Neural crest cell (in vitro differentiated cells): Measurements from ENCODE around the gene SLC16A2. TPM values are rescaled to one million over a fixed set of nuclear protein-coding genes. Genes with fewer than 3 reads are reported as not detected.
A peak's percentile ranks its signal among the peaks of the same experiment; 100 is the strongest.

Experiments
- DNase-seq: peaks from one replicate; pipeline ENCODE4 v3.0.0; 2021; ENCODE audit warnings: low read depth, mixed read lengths, low spot score
- H3K27ac Mint-ChIP-seq: one replicate; pipeline ENCODE4 v1.8.0; 2021; ENCODE audit warnings: mild to moderate bottlenecking, mixed read lengths; ENCODE audit not compliant: unreplicated experiment
- H3K27me3 Mint-ChIP-seq: 2 replicates; pipeline ENCODE4 v1.8.0; 2021; ENCODE audit warnings: low read depth, mild to moderate bottlenecking, mixed read lengths
- H3K36me3 Mint-ChIP-seq: 2 replicates; pipeline ENCODE4 v1.8.0; 2021; ENCODE audit warnings: low read depth, mild to moderate bottlenecking, mixed read lengths
- H3K4me1 Mint-ChIP-seq: 2 replicates; pipeline ENCODE4 v1.8.0; 2021; ENCODE audit warnings: mixed read lengths
- H3K4me3 Mint-ChIP-seq: one replicate; pipeline ENCODE4 v1.8.0; 2021; ENCODE audit warnings: mild to moderate bottlenecking, mixed read lengths
- H3K9me3 Mint-ChIP-seq: 2 replicates; pipeline ENCODE4 v1.8.0; 2021; ENCODE audit warnings: mixed read lengths
- CTCF ChIP-seq: fragments of 200-600 bp; sonication (generic); conservative IDR thresholded peaks from 2 replicates; pipeline ENCODE4 v1.5.0; 2021; ENCODE audit warnings: antibody characterized with exemption, mild to moderate bottlenecking
- total RNA-seq: library from RNA; stranded (reverse); gene quantifications from 2 replicates; pipeline ENCODE4 v1.2.1, GENCODE V29; 2021

SLC16A2 gene
- total RNA-seq, 1 donor from 2014 or later, result 19.8 TPM

- Mint-ChIP-seq H3K27me3 (no peaks in the 10 kb centered on the region), H3K4me3 (no peak overlapping the region), H3K27ac (no peak overlapping the region), H3K9me3 (peaks cover 10% of the 10 kb centered on the region), H3K4me1 (peaks cover 4% of the 10 kb centered on the region), H3K36me3 (no peaks in the 10 kb centered on the region)
- no peak for TF ChIP-seq CTCF
- DNase-seq, result no peak
Observed at GRCh38 chrX:74546984-74547383, 125.7 kb downstream of the SLC16A2 start.

- Mint-ChIP-seq H3K9me3 (peaks cover 5% of the 10 kb centered on the region), H3K4me3 (no peak overlapping the region), H3K27me3 (no peaks in the 10 kb centered on the region), H3K27ac (no peak overlapping the region), H3K4me1 (peaks cover 4% of the 10 kb centered on the region), H3K36me3 (no peaks in the 10 kb centered on the region)
- peak; percentile 80 for DNase-seq
- peak; percentile 98 for TF ChIP-seq CTCF
Observed at GRCh38 chrX:74550295-74550802, 129.1 kb downstream of the SLC16A2 start.

- Mint-ChIP-seq H3K36me3 (no peaks in the 10 kb centered on the region), H3K4me1 (peaks cover 4% of the 10 kb centered on the region), H3K4me3 (no peak overlapping the region), H3K9me3 (peaks cover 2% of the 10 kb centered on the region), H3K27ac (no peak overlapping the region), H3K27me3 (no peaks in the 10 kb centered on the region)
- no peak for DNase-seq
- TF ChIP-seq CTCF, result no peak
Observed at GRCh38 chrX:74551934-74552333, 130.6 kb downstream of the SLC16A2 start.

- no peak overlapping the region for H3K27ac Mint-ChIP-seq
- DNase-seq, result no peak
- no peaks in the 10 kb centered on the region for H3K27me3 Mint-ChIP-seq
- no peak for TF ChIP-seq CTCF
- H3K4me3 Mint-ChIP-seq, result no peak overlapping the region
- H3K4me1 Mint-ChIP-seq, result no peaks in the 10 kb centered on the region
- no peaks in the 10 kb centered on the region for H3K36me3 Mint-ChIP-seq
- H3K9me3 Mint-ChIP-seq, result peaks cover 3% of the 10 kb centered on the region
Observed at GRCh38 chrX:74557378-74557777, 136.1 kb downstream of the SLC16A2 start.

GRCh38 chrX:74578137-74578536 is 156.8 kb downstream of the SLC16A2 start:
- H3K9me3 Mint-ChIP-seq, result peaks cover 6% of the 10 kb centered on the region
- H3K27me3 Mint-ChIP-seq, result no peaks in the 10 kb centered on the region
- TF ChIP-seq CTCF, result no peak
- no peaks in the 10 kb centered on the region for H3K4me1 Mint-ChIP-seq
- peaks cover 6% of the 10 kb centered on the region for H3K36me3 Mint-ChIP-seq
- H3K27ac Mint-ChIP-seq, result no peak overlapping the region
- H3K4me3 Mint-ChIP-seq, result no peak overlapping the region
- no peak for DNase-seq
